MG63 (cell line): ENCODE results near the gene ITGAV. TPM values are rescaled to one million over a fixed set of nuclear protein-coding genes. Genes with fewer than 3 reads are reported as not detected.

Experiments
- DNase-seq: peaks from one replicate; pipeline ENCODE4 v3.0.0-alpha.2; 2020
- H3K27me3 ChIP-seq: fragments of 250-450 bp; sonication (Bioruptor Pico); 2 replicates; pipeline ENCODE4 v1.5.1; 2020; ENCODE audit warnings: mild to moderate bottlenecking, moderate library complexity
- H3K36me3 ChIP-seq: fragments of 250-450 bp; sonication (Bioruptor Pico); 2 replicates; pipeline ENCODE4 v1.5.1; 2020; ENCODE audit warnings: mild to moderate bottlenecking, moderate library complexity
- H3K4me3 ChIP-seq: fragments of 250-450 bp; sonication (Bioruptor Pico); 2 replicates; pipeline ENCODE4 v1.5.1; 2020; ENCODE audit warnings: mild to moderate bottlenecking, moderate library complexity
- H3K9me3 ChIP-seq: fragments of 250-450 bp; sonication (Bioruptor Pico); 2 replicates; pipeline ENCODE4 v1.5.1; 2020; ENCODE audit warnings: mild to moderate bottlenecking, moderate library complexity
- total RNA-seq: library from RNA; depleted of rRNA; stranded (reverse); fragments of >200 nt; shearing (Covaris generic); gene quantifications from 2 replicates; pipeline ENCODE4 v1.2.3, GENCODE V29; 2014; ENCODE audit warnings: low replicate concordance

Gene ITGAV
- total RNA-seq, 1 experiment from 2014 or later: 41.3 TPM

GRCh38 chr2:186593523-186593922 lies 3.7 kb downstream of the ITGAV start:
- Histone ChIP-seq H3K27me3 (no peaks in the 10 kb centered on the region), H3K9me3 (no peaks in the 10 kb centered on the region), H3K4me3 (no peak overlapping the region), H3K36me3 (no peaks in the 10 kb centered on the region)
- DNase-seq: no peak

- Histone ChIP-seq H3K36me3 (no peaks in the 10 kb centered on the region), H3K4me3 (no peak overlapping the region), H3K9me3 (no peaks in the 10 kb centered on the region), H3K27me3 (no peaks in the 10 kb centered on the region)
- no peak for DNase-seq
Measured at GRCh38 chr2:186594001-186594722, 4.3 kb downstream of the ITGAV start.

GRCh38 chr2:186595219-186595618 lies 5.4 kb downstream of the ITGAV start:
- H3K9me3 ChIP-seq: no peaks in the 10 kb centered on the region
- H3K4me3 ChIP-seq: no peak overlapping the region
- no peak for DNase-seq
- no peaks in the 10 kb centered on the region for H3K27me3 ChIP-seq
- H3K36me3 ChIP-seq: no peaks in the 10 kb centered on the region

- DNase-seq: no peak
- H3K4me3 ChIP-seq: no peak overlapping the region
Measured at GRCh38 chr2:186599186-186599778, 9.4 kb downstream of the ITGAV start.

GRCh38 chr2:186603286-186603685 lies 13.4 kb downstream of the ITGAV start:
- no peak overlapping the region for H3K4me3 ChIP-seq
- peaks cover 7% of the 10 kb centered on the region; the same call in 1 of the 2 replicates for H3K36me3 ChIP-seq
- no peaks in the 10 kb centered on the region for H3K9me3 ChIP-seq
- no peak for DNase-seq
- no peaks in the 10 kb centered on the region for H3K27me3 ChIP-seq

More at GRCh38 chr2:186599186-186599778, 9.4 kb downstream of the ITGAV start:
- peaks cover 4% of the 10 kb centered on the region; the same call in 1 of the 2 replicates for H3K36me3 ChIP-seq
- H3K27me3 ChIP-seq: no peaks in the 10 kb centered on the region
- H3K9me3 ChIP-seq: no peaks in the 10 kb centered on the region

GRCh38 chr2:186605041-186605440 lies 15.2 kb downstream of the ITGAV start:
- no peak for DNase-seq
- H3K36me3 ChIP-seq: peaks cover 7% of the 10 kb centered on the region; the same call in 1 of the 2 replicates
- H3K9me3 ChIP-seq: no peaks in the 10 kb centered on the region
- no peaks in the 10 kb centered on the region for H3K27me3 ChIP-seq
- H3K4me3 ChIP-seq: no peak overlapping the region

- no peak for DNase-seq
- Histone ChIP-seq H3K27me3 (no peaks in the 10 kb centered on the region), H3K36me3 (peaks cover 6% of the 10 kb centered on the region; the same call in 1 of the 2 replicates)
Measured at GRCh38 chr2:186607660-186608324, 17.9 kb downstream of the ITGAV start.

DNA sequence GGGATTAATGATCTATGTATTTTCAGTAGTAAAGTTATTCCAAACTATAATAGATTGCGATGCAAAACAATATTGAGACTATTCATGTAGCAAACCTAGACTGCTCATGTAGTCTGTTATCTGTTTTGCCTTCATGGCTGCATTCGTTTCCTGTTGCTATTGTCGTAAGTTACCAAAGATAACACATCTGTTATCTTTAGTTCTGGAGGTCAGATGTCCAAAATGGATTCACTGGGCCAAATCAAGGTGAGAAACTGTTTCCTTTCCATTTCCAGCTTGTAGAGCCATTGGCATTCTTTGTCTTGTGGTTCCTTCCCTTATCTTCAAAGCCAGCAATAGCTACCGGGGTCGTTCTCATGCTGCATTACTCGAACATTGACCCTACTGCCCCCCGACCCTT lies 20.9 kb downstream of the ITGAV start:
- DNase-seq: no peak
- no peaks in the 10 kb centered on the region for H3K36me3 ChIP-seq
- no peaks in the 10 kb centered on the region for H3K27me3 ChIP-seq
- no peak overlapping the region for H3K4me3 ChIP-seq
- peaks cover 2% of the 10 kb centered on the region; the same call in 1 of the 2 replicates for H3K9me3 ChIP-seq

More at GRCh38 chr2:186607660-186608324, 17.9 kb downstream of the ITGAV start:
- H3K9me3 ChIP-seq: no peaks in the 10 kb centered on the region
- no peak overlapping the region for H3K4me3 ChIP-seq

- Histone ChIP-seq H3K36me3 (no peaks in the 10 kb centered on the region), H3K4me3 (no peak overlapping the region)
Measured at GRCh38 chr2:186611526-186611925, 21.7 kb downstream of the ITGAV start.

DNA sequence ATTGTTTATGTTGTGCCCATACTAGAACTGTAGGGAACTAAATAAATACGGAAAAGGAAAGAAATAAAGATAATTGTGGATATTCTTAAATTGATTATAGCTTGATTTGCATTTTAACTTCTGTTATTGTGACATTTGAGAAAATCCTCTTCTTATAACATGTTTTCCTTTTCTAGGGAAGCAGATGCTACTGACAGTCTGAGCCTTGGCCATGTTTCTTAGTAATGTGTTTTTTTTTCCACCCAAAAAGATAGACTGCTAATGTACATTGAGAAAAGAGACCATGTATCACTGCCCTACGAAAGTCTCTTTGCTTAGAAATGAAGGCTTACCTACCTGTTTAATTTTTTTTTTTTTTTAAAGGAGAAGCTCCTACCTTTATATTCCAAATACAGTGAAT lies 22.2 kb downstream of the ITGAV start:
- Histone ChIP-seq H3K36me3 (no peaks in the 10 kb centered on the region), H3K4me3 (no peak overlapping the region)

More at GRCh38 chr2:186611526-186611925, 21.7 kb downstream of the ITGAV start:
- DNase-seq: no peak
- Histone ChIP-seq H3K27me3 (no peaks in the 10 kb centered on the region), H3K9me3 (peaks cover 2% of the 10 kb centered on the region; the same call in 1 of the 2 replicates)

GRCh38 chr2:186612555-186613440 lies 22.9 kb downstream of the ITGAV start:
- no peak for DNase-seq
- H3K4me3 ChIP-seq: no peak overlapping the region
- H3K27me3 ChIP-seq: no peaks in the 10 kb centered on the region
- peaks cover 2% of the 10 kb centered on the region; the same call in 1 of the 2 replicates for H3K9me3 ChIP-seq
- H3K36me3 ChIP-seq: no peaks in the 10 kb centered on the region

More for the DNA sequence above, 22.2 kb downstream of the ITGAV start:
- no peak for DNase-seq
- peaks cover 2% of the 10 kb centered on the region; the same call in 1 of the 2 replicates for H3K9me3 ChIP-seq
- H3K27me3 ChIP-seq: no peaks in the 10 kb centered on the region

DNA sequence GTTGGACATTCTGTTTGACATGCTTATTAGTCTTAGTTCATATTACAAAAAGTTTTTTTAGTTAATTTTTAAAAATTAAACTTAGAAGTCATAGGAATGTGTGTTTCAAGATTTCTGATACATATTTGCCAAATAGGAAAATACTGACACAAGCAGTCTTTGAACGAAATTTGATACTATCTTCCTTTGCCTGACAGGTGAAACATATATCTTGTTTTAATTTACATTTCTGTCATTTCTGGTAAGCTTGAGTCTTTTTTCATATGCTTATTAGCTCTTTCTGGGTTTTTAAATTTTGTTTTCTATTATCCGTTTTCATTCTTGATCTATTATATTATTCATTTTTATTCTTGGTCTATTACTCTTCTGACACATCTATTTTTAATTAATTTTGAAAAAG lies 24.5 kb downstream of the ITGAV start:
- Histone ChIP-seq H3K9me3 (peaks cover 2% of the 10 kb centered on the region; the same call in 1 of the 2 replicates), H3K36me3 (no peaks in the 10 kb centered on the region), H3K4me3 (no peak overlapping the region), H3K27me3 (no peaks in the 10 kb centered on the region)
- DNase-seq: no peak

DNA sequence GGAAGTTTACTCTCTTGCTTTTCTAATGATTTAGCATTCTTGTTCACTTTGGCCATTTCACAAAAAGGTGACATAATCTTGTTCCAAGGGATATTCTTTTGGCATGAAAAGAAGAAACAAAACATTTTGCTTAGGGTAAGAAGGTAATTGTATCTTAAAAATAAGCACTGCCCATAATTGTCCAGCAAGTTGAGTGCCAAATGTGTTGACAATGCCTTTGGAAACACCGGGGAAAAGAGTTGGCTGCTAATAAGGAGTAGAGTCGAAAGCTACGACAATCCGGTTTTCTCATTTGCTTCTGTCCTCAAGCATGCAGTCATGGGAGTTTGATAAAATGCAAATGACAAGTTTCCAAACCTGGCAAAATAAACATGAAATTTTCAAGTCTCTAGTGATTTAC lies 27.3 kb downstream of the ITGAV start:
- H3K27me3 ChIP-seq: no peaks in the 10 kb centered on the region
- DNase-seq: no peak
- H3K36me3 ChIP-seq: no peaks in the 10 kb centered on the region
- peaks cover 2% of the 10 kb centered on the region; the same call in 1 of the 2 replicates for H3K9me3 ChIP-seq
- no peak overlapping the region for H3K4me3 ChIP-seq

GRCh38 chr2:186617771-186618170 lies 27.9 kb downstream of the ITGAV start:
- H3K27me3 ChIP-seq: no peaks in the 10 kb centered on the region
- H3K9me3 ChIP-seq: peaks cover 2% of the 10 kb centered on the region; the same call in 1 of the 2 replicates
- H3K36me3 ChIP-seq: no peaks in the 10 kb centered on the region
- no peak overlapping the region for H3K4me3 ChIP-seq
- DNase-seq: no peak

- Histone ChIP-seq H3K27me3 (no peaks in the 10 kb centered on the region), H3K4me3 (no peak overlapping the region), H3K9me3 (peaks cover 2% of the 10 kb centered on the region; the same call in 1 of the 2 replicates), H3K36me3 (no peaks in the 10 kb centered on the region)
- no peak for DNase-seq
Measured at GRCh38 chr2:186618696-186619095, 28.8 kb downstream of the ITGAV start.

DNA sequence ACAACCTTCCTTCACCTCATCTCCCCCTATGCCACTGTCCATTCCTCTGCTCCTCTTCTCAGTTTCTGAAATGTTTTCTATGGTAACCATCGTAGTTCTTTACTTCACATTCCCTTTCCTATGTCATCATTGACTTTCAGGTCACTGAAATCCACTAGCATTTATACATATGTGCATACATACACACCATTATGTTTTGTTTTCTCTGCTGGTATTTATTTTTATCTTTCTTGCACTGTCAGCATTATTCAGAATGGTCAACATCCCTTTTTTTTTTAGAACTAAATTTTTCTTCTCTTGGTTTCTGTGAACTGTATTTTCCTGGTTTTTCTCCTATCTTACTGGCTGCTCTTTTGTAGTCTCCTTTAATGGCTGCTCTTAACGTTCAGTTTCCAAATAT lies 33.2 kb downstream of the ITGAV start:
- no peak for DNase-seq
- Histone ChIP-seq H3K9me3 (no peaks in the 10 kb centered on the region), H3K27me3 (no peaks in the 10 kb centered on the region), H3K4me3 (no peak overlapping the region), H3K36me3 (peaks cover 3% of the 10 kb centered on the region; the same call in 1 of the 2 replicates)
